ENCODE measurements around the gene ST3GAL4.
"Not testable (repeated sequence)": the region's sequence is repeated elsewhere in the genome, so short reads cannot be mapped to it uniquely, and the experiment has no call there.

Gene ST3GAL4

DNA sequence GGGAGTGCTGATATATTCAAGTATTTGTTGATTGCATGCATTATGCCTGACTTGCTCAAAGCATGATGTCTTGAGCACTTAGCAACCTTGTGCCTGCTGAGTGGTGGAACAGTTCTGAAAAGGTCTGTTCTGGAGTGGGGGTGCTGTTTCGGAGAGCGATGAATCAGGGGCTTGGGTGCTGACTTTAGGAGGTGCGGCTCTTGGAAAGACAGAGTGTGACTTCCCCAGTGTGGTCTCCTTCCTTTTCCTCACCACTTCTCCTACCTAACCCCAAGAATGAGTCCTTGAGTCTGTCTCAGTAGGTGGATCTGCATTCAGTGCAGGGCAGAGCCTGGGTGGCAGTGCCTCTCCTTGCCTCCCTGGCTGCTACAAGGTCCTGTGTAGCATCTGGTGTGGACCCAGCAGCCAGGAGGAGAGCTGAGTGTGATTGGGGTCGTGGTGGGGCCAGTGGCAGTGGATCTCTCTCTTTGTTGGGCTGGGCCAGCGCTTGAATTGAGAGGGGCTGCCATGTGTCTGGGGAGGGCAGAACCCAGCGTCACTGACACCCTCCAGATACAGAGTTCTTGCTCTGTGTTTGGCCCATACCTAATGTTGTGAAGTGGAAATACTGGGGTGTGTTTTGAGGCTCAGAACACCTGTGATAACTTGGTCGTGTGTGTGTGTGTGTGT, 35.9 kb downstream of the ST3GAL4 start:
- no peak for DNase-seq

DNA sequence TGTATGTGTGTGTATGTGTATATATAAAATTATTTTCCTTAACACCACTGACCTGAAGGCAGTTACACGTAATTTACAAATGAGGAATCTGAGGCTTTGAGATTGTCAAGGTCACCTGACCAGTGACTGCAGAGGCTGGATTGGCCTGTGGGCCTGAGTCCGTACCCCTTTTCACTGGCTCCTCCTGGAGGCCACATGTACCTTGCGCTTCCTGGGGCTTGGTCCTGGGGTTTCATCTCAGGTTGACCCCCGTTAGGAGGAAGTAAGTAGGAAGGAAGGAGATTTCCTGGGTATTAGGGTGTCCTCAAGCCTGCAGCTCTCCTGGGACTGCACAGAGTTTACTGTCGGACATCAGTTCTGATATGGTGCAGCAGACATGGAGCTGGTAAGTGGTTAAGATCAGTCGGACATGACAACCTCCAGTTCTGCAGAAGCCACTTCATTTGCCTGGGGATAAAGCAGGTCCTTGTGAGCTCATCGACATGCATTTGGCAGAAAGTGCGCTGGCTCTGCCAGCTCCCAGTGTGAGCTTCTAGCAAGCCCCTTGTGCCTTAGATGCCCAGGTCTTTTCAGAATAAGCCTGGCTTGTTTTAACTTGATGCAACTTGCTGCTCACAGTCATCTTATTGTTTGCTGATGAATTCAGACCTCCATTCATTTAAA, 36.6 kb downstream of the ST3GAL4 start:
- DNase-seq, result no peak

DNA sequence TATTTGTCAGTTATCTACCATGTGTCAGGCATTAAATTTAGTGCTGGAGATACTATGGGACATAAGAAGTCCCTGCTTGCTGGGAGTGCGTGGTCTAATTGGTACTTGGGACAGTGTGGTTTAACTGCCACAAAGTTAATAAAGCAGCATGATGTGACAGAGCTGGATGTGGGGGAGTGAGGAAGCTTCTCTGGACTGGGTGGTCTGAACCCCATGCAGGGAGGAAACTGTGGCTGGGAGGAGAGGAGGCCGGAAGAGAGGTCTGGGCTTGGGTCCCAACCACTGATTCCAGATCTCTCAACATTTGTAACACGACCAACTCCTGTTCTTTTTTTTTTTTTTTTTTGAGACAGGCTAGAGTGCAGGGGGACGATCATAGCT, 37.1 kb downstream of the ST3GAL4 start:
- no peak for DNase-seq

DNA sequence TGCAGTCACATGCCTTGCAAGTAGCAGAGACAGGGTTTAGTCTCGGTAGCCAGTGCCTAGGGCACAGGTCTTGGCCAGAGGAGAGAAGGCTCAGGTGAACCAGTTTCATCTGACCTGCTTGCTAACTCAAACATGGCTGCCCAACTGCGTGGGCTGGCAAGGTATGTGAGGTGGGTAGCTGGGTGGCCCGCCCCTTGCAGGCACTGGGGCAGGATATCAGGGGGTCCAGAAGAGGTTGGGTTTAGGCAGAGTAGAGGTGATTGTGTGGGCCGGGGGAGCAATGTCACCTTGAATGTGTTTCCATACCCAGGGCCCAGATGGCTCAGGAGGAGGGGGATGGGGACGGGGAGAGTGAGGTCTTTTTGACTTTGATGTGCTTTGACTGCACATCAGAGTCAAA, 37.7 kb downstream of the ST3GAL4 start:
- no peak for DNase-seq

DNA sequence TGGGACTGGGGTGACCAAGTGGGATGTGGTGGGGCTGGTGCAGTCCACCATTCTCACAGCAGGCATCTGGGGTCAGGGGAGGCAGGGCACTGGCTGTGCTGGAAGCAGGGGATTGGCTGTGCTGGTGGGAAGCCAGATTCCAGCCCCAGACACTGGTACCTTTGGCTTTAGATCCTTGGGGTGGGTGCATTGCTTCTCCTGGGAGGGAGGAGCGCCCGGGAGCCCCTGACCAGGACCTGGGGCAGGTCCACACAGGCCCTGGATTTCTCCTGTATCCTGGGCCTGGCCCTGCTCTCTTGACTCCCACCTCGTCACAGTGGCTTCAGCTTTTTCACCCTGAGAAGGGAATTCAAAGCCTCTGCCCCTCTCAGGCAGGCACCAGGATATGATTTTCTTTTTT, 38.5 kb downstream of the ST3GAL4 start:
- DNase-seq, result no peak

DNA sequence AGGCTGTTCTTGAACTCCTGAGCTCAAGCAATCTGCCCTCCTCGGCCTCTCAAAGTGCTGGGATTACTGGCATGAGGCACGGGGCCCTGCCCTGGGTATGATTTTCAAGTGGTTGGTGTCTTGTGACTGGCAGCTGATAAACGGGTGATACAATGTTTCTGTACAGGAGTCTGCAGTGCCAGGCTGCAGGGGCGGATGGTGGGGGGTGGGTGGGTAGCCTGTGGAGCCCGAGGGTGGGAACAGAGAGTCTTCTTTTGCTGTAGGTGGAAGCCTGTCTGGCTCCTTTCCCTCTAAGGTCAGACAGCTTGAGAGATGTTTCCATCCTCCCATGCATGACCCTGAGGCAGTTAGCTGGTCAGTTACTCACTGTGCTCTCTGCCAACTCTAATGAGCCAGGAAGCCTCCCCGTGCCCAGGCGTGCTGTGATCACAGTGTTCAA, 39.2 kb downstream of the ST3GAL4 start:
- DNase-seq, result not testable (repeated sequence)

DNA sequence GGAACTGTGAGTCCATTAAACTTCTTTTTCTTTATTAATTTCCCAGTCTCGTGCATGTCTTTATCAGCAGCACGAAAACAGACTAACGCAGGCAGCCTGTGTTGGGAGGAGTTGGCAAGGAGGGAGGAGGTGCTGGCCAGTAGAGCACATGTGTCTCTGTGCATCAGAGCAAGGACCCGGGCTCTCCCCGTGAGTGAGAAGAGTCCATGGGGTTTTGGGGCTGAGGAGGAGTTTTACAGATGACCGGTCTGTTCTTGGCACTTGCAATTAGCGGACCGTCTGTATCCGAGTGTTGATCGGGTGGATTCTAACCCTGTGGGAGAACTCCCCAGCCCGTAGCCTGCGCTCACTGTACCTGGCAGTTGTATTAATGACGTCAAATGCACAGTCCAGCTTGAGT, 40.3 kb downstream of the ST3GAL4 start:
- not testable (repeated sequence) for DNase-seq

DNA sequence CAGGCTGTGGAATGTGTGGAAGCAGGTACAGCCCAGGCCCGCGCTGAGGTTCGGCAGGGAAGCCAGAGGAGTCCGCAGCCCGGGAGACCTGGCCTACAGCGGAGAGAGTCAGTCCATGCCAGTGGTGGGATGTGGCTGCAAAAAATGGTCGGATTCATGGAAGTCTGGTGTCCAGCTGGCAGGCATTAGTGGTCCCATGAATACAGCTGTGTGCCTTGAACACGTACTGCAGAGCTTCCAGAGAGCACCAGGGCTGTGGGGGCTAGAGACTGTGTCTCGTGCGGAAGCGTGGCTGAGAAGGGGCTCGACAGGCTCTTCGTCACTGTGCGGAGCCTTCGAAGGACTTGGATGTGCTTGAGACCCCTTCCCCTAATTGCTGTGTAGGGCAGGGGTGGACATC, 40.8 kb downstream of the ST3GAL4 start:
- DNase-seq, result not testable (repeated sequence)

DNA sequence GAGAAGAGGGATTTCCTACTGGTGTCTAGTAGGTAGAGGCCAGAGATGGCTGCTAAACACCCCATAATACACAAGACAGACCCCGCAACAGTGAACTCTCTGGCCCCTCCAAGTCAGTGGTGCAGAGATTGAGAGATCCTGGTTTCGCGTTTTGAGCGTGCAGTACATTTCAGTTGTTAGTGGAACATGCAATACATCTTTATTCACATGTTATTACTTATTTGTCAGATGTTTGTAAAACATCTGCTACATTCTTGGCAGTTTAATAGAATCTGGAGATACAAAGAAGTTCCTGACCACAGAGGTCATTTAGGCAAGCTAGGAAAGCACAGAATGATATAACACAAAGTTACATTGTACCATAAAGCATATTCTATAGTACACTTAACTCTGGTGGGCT, 41.5 kb downstream of the ST3GAL4 start:
- no peak for DNase-seq

DNA sequence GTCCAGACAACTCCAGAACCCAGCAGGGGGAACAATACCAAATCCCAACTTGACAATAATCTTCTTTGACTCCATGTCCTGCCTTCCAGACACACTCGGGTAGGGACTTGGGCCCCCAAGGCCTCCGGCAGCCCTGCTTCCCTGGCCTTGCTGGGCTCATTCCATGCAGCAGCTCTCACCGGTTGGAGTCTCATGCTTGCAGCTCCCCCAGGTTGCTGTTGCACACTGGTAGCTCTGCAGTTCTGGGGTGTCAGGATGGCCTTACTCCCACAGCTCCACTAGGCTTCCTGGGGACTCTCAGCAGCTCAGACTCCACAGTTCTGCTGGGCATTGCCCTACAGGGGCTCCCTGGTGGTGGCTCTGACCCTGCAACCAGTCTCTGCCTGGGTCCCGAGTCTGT, 42.8 kb downstream of the ST3GAL4 start:
- DNase-seq, result no peak

DNA sequence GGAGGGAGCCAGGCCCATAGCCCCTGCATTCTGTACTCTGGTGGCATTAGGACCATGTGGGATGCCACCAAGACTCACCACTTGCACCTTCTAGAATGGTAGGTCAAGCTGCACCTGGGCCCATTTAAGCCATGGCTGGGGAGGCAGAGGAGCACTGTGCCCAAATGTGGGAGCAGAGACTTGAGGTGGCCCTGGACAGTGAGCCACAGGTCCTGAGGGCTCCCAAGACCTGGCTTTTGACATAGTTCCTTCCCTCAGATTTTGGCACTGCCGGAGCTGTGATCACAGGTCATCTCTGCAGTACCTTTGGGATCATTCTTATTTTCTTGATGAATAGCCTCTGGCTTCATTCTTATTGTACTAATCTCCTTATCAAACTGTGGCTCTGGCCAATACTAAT, 43.2 kb downstream of the ST3GAL4 start:
- no peak for DNase-seq

DNA sequence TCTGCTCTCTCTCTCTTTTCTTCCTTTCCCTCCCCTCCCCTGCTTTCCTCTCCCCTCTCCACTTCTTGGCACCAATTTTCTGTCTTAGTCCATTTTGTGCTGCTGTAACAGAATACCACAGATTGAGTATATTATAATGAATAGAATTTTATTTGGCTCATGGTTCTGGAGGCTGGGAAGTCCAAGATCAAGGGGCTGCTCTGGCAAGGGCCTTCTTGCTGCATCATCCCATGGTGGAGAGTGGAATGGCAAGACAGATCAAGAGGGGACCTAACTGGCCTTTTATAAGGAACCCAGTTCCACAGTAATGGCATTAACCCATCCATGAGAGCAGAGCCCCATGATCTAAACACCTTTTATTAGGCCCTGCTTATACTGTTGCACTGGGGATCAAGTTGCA, 44.5 kb downstream of the ST3GAL4 start:
- DNase-seq, result no peak

DNA sequence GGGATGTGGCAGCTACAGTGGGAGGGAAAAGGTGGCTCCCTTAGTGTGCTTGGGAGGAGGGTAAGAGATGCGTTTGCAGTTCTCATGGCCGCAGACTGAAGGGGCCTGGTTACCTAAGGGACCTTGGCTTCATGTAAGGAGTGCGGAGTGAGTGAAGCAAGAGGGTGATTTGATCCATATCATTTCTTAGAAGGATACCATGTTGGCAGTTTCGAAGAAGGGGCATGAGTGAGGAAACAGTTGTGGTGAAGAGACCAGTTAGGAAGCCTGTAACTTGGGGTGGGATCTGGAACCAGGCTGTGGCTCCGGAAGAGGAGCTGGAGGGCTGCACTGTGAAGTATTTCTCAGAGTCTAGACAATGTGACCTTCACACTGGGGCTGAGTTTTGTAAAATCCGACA, 45.0 kb downstream of the ST3GAL4 start:
- DNase-seq, result no peak

DNA sequence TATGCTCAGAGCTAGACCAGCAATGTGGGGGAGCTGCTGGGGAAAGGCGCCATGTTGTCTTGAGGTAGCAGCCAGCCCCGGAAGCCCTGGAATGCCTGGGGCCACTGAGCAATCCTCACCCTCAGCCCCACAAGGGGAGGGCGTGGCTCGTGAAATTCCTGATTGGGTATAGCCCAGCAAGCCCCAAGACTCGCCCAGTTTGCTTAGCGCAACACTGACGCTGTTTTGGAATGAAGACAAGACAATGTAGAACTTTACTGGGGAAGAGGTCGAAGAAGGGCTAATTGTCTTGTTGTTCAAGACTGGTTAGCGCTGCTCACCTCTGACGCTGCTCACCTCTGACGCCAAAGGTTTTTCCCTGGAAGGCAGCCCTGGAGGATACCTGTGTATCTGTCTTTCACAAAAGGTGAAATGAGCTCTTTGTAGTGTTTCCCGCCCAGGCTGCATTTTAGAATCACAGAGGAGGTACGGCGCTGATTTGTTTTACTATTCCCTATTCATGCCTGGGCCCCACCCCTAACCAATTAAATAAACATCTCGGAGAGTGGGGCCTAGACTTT, 47.6 kb downstream of the ST3GAL4 start:
- DNase-seq, result no peak

DNA sequence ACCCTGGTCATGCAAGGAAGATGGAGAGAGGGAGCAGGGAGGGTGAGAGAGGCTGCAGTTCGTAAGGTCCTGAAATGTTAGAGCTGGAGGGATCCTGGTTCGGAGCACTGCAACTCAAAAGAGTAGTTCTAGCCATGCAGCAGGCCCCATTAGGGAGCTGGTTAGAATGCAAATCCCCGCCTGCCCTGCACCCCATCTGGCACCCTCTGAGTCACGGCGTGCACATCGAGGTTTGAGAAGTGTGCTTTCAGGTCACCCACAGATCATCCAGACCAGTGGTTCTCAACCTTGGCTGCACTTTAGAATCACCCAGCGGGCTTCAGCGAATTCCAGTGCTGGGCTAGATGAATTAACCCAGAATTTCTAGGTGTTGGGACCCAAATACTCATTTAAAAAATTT, 48.2 kb downstream of the ST3GAL4 start:
- no peak for DNase-seq

DNA sequence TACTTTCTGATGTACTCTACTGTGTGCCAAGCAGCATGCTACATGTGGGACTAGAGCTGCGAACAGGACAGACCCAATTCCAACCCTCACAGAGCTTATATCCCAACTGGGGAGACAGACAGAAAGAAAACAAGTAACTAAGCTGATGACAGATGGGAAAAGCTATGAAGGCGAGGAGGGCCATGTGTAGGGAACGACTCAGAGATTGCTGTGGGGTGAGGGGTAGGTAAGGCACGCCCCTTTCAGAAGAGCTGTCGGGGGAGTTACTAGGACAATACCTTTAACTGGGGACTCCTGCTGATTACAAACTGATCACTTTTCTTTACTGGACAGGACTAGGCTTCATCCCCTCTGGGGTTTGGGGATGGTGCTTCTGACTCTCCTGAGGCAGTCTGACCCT, 48.9 kb downstream of the ST3GAL4 start:
- DNase-seq, result no peak

DNA sequence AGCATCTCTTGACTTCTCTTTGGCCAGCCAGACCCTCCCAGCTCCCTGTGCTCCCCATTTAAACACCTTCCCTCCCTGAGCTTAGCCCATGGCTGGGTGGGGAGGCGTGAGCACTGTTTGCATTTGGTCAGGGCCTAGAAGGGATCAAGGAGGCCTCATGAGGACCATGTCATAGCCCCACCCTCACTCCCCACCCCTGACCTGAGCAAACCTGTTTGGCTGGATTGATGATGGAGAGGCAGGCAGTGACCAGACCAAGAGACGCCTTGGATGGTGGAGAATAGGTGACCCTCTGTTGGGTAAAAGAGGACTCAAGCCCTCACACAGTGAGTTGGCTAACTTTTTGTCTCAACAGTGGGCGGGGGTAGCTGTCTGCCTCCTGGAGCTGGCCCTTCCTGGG, 49.9 kb downstream of the ST3GAL4 start:
- DNase-seq, result peak; percentile 60

DNA sequence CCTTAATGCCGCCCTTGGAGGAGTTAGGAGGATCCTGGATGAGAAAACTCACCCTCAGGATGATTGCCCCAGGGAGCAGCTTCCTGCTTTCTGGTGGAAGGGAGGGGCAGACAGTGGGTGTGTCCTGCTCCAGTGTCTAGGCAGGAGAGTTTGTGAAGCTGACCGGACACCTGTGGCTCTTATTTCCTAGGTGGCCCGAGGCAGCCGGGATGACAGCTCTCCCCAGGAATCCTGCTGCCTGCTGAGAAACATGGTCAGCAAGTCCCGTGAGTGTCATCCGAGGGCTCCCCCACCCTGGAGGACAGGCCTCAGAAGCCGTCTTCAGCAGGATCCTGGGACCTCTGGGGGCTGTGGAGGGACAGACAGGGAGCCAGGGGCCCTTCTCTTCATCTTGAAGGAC, 50.4 kb downstream of the ST3GAL4 start:
- DNase-seq, result peak; percentile 17

DNA sequence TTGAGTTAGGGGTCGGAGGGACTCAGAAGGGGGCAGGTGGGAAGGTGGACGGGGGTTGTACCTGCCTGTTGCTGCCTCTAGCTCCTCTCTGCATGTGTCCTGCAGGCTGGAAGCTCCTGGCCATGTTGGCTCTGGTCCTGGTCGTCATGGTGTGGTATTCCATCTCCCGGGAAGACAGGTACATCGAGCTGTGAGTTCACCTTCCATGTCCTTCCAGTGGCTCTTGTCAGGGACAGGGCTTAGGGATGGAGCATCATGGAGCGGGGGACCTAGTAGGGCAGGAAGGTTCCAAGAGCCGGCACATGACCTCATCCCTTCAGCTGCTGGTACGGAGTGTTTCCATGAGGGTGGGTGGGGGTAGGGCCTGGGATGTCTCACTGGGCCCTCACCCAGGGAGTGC, 50.9 kb downstream of the ST3GAL4 start:
- no peak for DNase-seq

DNA sequence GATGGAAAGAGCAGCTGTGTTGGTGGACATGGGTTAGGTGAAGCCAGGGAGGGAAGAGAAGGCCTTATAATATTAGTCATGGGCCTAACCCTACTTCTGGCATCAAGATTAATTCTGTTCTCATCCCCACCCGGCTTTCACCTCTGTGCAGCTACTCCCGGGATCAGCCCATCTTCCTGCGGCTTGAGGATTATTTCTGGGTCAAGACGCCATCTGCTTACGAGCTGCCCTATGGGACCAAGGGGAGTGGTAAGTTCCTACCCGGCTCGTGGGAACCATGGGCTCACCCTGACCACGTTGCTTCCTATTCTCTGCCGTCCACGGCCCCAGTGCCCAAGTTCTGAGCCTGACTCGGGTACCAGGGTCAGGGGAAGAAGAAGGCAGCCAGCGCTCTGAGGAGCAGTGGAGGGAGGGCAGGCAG, 51.6 kb downstream of the ST3GAL4 start:
- no peak for DNase-seq

DNA sequence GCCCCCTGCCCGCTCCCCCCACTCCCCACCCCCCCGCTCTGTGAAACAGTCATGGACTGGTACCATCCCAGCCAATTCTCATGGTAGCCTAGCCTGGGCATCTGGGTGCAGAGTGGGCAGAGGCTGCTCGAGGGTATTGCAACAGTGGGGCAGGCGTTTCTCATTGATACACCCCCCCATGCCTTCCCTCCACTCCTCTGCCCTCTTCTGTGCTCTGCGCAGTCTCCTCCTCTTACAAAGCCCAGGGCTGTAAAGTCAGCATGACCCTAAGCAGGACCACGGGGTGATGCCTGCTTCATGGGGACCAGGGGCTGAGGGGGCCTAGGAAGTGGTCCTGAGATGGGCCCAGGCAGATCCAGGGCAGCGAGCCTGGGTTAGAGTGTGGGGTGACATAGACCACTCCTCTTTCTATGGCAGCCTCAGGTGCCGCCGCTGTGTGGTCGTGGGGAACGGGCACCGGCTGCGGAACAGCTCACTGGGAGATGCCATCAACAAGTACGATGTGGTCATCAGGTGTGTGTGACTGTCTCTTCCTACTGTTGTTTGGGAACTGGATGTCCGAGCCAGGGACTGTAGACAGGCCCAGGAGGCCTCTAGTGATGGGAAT, 52.3 kb downstream of the ST3GAL4 start:
- no peak for DNase-seq

DNA sequence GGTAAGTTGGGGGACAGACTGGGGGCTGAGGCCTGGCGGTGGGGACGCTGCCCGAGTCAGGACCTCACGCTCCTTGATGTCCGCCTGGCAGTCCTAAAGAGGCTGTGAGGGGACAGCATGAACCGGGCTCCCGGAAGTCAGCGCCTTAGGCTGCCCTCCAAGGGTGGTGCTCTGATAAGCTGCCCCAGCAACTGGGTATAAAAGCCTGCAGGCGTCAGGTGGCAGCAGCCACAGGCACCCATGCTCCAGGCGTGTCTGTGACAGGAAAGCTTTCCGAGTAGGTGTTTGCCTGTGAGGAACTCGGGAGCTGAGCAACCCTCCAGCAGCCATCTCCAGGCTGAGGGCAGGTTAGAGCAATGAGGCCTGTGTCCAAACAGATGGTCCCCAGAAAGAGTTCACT, 53.0 kb downstream of the ST3GAL4 start:
- no peak for DNase-seq

DNA sequence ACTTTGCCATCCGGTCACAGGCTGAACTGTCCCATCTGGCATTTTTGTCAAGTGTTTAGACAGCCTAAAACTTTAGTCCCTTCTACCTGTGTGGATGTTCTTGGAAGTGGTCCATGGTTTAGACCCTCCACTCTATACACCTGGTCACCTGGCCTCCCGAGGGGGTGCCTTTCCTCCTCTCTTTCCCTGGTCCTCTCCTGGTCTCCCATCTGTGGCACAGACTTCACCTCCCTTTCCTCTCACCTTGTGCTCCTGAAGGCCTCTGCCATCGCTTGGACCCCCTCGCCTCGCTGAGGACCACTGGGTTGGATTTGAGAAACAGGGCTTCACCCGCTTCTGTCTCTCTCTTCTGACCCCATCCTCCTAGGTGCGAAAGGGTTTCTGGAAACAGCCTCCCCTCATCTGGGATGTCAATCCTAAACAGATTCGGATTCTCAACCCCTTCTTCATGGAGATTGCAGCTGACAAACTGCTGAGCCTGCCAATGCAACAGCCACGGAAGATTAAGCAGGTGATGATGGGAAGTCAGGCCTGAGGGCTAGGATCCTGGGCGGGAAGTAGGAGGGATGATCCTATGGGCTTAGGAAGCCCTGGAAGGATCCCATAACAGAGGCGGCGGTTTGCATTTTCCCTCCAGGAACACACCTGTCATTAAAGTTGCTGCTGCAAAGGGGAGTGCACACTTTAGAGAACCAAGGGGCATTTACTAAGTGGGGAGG, 53.6 kb downstream of the ST3GAL4 start:
- no peak for DNase-seq

DNA sequence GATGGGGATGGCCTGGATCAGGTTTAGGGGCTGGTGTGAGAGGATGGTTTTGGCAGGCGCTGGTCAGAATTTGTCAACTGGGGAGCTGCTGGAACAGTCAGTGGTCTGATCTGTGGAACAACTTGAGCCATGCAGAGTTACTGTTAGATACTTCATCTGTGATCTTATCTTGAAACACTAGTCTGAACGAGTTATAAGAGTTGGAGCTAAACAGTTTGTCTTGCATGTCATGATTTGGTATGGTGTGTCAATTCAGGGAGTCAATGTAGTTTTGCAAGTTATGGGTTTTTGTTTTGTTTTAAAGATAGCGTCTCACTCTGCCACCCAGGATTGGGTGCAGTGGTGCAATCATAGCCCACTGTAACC, 54.1 kb downstream of the ST3GAL4 start:
- no peak for DNase-seq

Measured in DMS53 (cell line).